ENCODE data around the gene CELF2.

Gene CELF2

GRCh38 chr10:11234857-11235531, 217.3 kb downstream of the CELF2 start:
- TF ChIP-seq, protein P1, sequence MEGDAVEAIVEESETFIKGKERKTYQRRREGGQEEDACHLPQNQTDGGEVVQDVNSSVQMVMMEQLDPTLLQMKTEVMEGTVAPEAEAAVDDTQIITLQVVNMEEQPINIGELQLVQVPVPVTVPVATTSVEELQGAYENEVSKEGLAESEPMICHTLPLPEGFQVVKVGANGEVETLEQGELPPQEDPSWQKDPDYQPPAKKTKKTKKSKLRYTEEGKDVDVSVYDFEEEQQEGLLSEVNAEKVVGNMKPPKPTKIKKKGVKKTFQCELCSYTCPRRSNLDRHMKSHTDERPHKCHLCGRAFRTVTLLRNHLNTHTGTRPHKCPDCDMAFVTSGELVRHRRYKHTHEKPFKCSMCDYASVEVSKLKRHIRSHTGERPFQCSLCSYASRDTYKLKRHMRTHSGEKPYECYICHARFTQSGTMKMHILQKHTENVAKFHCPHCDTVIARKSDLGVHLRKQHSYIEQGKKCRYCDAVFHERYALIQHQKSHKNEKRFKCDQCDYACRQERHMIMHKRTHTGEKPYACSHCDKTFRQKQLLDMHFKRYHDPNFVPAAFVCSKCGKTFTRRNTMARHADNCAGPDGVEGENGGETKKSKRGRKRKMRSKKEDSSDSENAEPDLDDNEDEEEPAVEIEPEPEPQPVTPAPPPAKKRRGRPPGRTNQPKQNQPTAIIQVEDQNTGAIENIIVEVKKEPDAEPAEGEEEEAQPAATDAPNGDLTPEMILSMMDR (IDR thresholded peaks at IDR 0.05; ENCODE audit: insufficient read depth, low read depth, low read length, missing control alignments) = no peak
- DNase-seq (ENCODE audit: low read depth) = no peak
- H3K4me3 ChIP-seq (ENCODE audit: low read length) = no peak overlapping the region

DNA sequence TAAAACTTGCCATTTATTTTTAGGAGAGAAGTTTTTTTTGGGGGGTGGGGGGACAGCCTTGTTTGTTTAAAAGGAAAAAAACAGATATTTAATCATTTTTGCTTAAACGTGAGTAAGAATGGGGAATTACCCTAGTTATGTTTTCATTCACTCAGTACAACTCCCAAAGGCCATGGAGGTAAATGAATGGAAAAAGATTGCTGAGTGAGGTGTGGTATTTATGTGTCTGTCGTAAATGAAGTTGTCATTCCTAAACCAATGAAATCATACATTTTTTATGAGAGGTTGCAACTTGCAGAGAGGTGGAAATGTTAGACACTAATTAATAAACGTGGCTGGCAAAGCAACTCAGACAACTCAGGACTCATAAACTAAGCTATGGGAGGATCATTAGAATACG, 218.1 kb downstream of the CELF2 start:
- H3K4me3 ChIP-seq (ENCODE audit: low read length) = no peak overlapping the region
- DNase-seq (ENCODE audit: low read depth) = no peak
- TF ChIP-seq, protein P1 (IDR thresholded peaks at IDR 0.05; ENCODE audit: insufficient read depth, low read depth, low read length, missing control alignments) = no peak

GRCh38 chr10:11236234-11236633, 218.6 kb downstream of the CELF2 start:
- DNase-seq (ENCODE audit: low read depth) = no peak
- no peak overlapping the region for H3K4me3 ChIP-seq (ENCODE audit: low read length)
- TF ChIP-seq, protein P1 (IDR thresholded peaks at IDR 0.05; ENCODE audit: insufficient read depth, low read depth, low read length, missing control alignments) = no peak

- DNase-seq (ENCODE audit: low read depth) = no peak
- no peak overlapping the region for H3K4me3 ChIP-seq (ENCODE audit: low read length)
- TF ChIP-seq, protein P1 (IDR thresholded peaks at IDR 0.05; ENCODE audit: insufficient read depth, low read depth, low read length, missing control alignments) = no peak
Observed at GRCh38 chr10:11237571-11237970, 219.9 kb downstream of the CELF2 start.

- TF ChIP-seq, protein P1 (IDR thresholded peaks at IDR 0.05; ENCODE audit: insufficient read depth, low read depth, low read length, missing control alignments) = no peak
- DNase-seq (ENCODE audit: low read depth) = peak; percentile 21
- no peak overlapping the region for H3K4me3 ChIP-seq (ENCODE audit: low read length)
Observed at GRCh38 chr10:11238893-11239292, 221.2 kb downstream of the CELF2 start.

DNA sequence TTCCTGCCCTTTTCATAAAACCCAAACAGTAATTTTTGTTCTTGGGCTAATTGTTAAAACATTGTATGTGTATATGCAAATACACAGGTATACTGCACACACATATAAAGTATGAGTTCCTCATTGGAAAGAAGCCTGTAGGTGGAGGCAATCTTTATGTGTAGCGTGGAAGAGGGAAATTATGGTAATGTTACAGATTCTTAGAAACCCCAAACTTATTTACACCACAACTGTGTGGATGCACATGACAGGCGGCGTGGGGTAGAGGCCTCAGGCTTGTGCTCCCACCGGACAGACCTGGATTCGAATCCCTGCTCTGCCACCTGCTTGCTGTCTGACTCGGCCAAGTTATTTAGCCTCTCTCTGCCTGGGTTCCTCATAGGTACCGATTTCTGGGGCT, 223.0 kb downstream of the CELF2 start:
- no peak overlapping the region for H3K4me3 ChIP-seq (ENCODE audit: low read length)
- no peak for DNase-seq (ENCODE audit: low read depth)
- TF ChIP-seq, protein P1 (IDR thresholded peaks at IDR 0.05; ENCODE audit: insufficient read depth, low read depth, low read length, missing control alignments) = no peak

Data from epithelial cell of esophagus (primary cell).